Measurements from ENCODE around the gene MORC1. TPM values are rescaled to one million over a fixed set of nuclear protein-coding genes. Genes with fewer than 3 reads are reported as not detected.

MORC1 gene
- polyA plus RNA-seq, 1 donor (not counting 4 experiments of a cell fraction or from before 2014, with no cell fraction given) = not detected

DNA sequence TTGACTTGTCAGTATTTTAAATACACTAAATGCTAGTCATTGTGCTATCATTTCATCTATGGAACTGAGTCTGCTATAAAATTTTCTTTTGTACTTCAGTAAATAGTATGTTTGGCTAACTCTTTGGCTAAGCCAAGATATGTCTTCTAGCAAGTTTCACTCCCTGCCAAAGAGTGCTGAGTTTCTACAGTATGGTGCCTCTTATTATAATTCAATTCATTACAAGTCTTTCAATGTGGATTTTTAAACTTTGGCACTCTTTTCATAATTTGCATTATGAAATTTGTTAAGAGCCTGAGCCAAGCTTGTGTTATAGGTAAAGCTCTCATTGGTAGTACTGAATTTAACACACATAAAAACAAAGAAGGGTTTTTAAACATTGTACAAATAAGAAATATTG is 24.4 kb downstream of the MORC1 start:
- H3K9me1 ChIP-seq (ENCODE audit: control insufficient read depth, extremely low read depth, insufficient read depth, low read length) = no peaks in the 10 kb centered on the region
- no peaks in the 10 kb centered on the region for H3K4me1 ChIP-seq (ENCODE audit: control insufficient read depth, extremely low read depth, insufficient read depth, low read length)
- dilution Hi-C loops (cut with MboI; ENCODE audit: extremely low pct_ligation_motif_present, low sequenced_read_pairs) = no loop called here
- no peak for FAIRE-seq
- no peak overlapping the region for H3K9ac ChIP-seq (ENCODE audit: control insufficient read depth, extremely low read depth, insufficient read depth, low read length)
- TF ChIP-seq EZH2 (IDR thresholded peaks at IDR 0.05; ENCODE audit: low read length) (no peak), CTCF (optimal IDR thresholded peaks at IDR 0.05 in 1 of 3, IDR thresholded peaks at IDR 0.05 in 1 of 3, conservative IDR thresholded peaks at IDR 0.05 in 1 of 3; ENCODE audit: extremely low read depth in 1 of 3, insufficient read depth in 2 of 3, low read length in 3 of 3) (no peak)
- no peak overlapping the region for H3K4me3 ChIP-seq (ENCODE audit: control insufficient read depth in 2 of 3, extremely low read depth in 1 of 3, insufficient read depth in 2 of 3, low read depth in 1 of 3, low read length in 3 of 3)
- H2AFZ ChIP-seq (ENCODE audit: control insufficient read depth, low read length) = no peak overlapping the region
- no peak for DNase-seq (ENCODE audit: low read depth, low spot score)
- H3K9me3 ChIP-seq (ENCODE audit: control insufficient read depth, low read depth, low read length) = no peaks in the 10 kb centered on the region
- no peaks in the 10 kb centered on the region for H3K27me3 ChIP-seq (ENCODE audit: control insufficient read depth, extremely low read depth, insufficient read depth, low read length)
- H3K36me3 ChIP-seq (ENCODE audit: control insufficient read depth in 2 of 2, extremely low read depth in 1 of 2, insufficient read depth in 2 of 2, low read length in 2 of 2) = no peaks in the 10 kb centered on the region
- H4K20me1 ChIP-seq (ENCODE audit: control insufficient read depth, extremely low read depth, insufficient read depth, low read length) = no peaks in the 10 kb centered on the region
- no peak overlapping the region for H3K27ac ChIP-seq (ENCODE audit: control insufficient read depth, insufficient read depth, low read length)
- H3K4me2 ChIP-seq (ENCODE audit: control insufficient read depth, extremely low read depth, insufficient read depth, low read depth, low read length) = no peak overlapping the region
- no peaks in the 10 kb centered on the region for H3K79me2 ChIP-seq (ENCODE audit: control insufficient read depth, insufficient read depth, low read length)

DNA sequence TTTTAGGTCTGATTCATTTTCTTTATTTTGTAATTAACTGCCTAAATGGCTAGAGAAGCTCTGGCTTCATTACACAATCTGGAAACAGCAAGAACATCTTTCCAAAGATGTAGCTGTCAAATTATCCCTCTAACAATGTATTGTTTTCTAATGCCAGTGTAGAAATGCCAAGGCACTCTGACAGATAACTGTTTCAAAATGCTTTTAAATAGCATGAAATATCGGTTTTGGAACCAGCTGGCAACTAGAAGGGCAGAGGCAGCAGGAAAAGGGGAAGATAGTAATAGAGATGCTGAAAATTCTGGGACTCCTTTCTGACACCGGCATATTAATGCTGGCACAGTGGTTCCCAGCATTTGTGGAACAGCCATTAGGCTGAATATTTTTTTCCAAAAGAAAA is 26.1 kb downstream of the MORC1 start:
- TF ChIP-seq CTCF (optimal IDR thresholded peaks at IDR 0.05 in 1 of 3, IDR thresholded peaks at IDR 0.05 in 1 of 3, conservative IDR thresholded peaks at IDR 0.05 in 1 of 3; ENCODE audit: extremely low read depth in 1 of 3, insufficient read depth in 2 of 3, low read length in 3 of 3) (no peak), EZH2 (IDR thresholded peaks at IDR 0.05; ENCODE audit: low read length) (no peak)
- no peak overlapping the region for H3K27ac ChIP-seq (ENCODE audit: control insufficient read depth, insufficient read depth, low read length)
- H4K20me1 ChIP-seq (ENCODE audit: control insufficient read depth, extremely low read depth, insufficient read depth, low read length) = no peaks in the 10 kb centered on the region
- no peak overlapping the region for H3K9ac ChIP-seq (ENCODE audit: control insufficient read depth, extremely low read depth, insufficient read depth, low read length)
- dilution Hi-C loops (cut with MboI; ENCODE audit: extremely low pct_ligation_motif_present, low sequenced_read_pairs) = no loop called here
- H3K9me1 ChIP-seq (ENCODE audit: control insufficient read depth, extremely low read depth, insufficient read depth, low read length) = no peaks in the 10 kb centered on the region
- H3K4me1 ChIP-seq (ENCODE audit: control insufficient read depth, extremely low read depth, insufficient read depth, low read length) = no peaks in the 10 kb centered on the region
- H3K9me3 ChIP-seq (ENCODE audit: control insufficient read depth, low read depth, low read length) = no peaks in the 10 kb centered on the region
- no peak overlapping the region for H3K4me2 ChIP-seq (ENCODE audit: control insufficient read depth, extremely low read depth, insufficient read depth, low read depth, low read length)
- no peak overlapping the region for H2AFZ ChIP-seq (ENCODE audit: control insufficient read depth, low read length)
- FAIRE-seq (no peak), DNase-seq (ENCODE audit: low read depth, low spot score) (no peak)
- H3K27me3 ChIP-seq (ENCODE audit: control insufficient read depth, extremely low read depth, insufficient read depth, low read length) = no peaks in the 10 kb centered on the region
- H3K79me2 ChIP-seq (ENCODE audit: control insufficient read depth, insufficient read depth, low read length) = no peaks in the 10 kb centered on the region
- H3K4me3 ChIP-seq (ENCODE audit: control insufficient read depth in 2 of 3, extremely low read depth in 1 of 3, insufficient read depth in 2 of 3, low read depth in 1 of 3, low read length in 3 of 3) = no peak overlapping the region
- no peaks in the 10 kb centered on the region for H3K36me3 ChIP-seq (ENCODE audit: control insufficient read depth in 2 of 2, extremely low read depth in 1 of 2, insufficient read depth in 2 of 2, low read length in 2 of 2)
